A549 (cell line): ENCODE measurements around the gene SSR3. TPM values are rescaled to one million over a fixed set of nuclear protein-coding genes. Genes with fewer than 3 reads are reported as not detected.

ENCODE experiments used
- ATAC-seq, 2 experiments: fragments of 200-7000 bp in 1 of 2; fragments of >200 bp in 1 of 2; cut with Nextera tagmentation in 1 of 2; cut with Tn5 transposase in 1 of 2; 3 replicates each; pipeline versions ENCODE4 v1.8.0 to v1.9.1; 2018 to 2020; ENCODE audit warnings: mild to moderate bottlenecking in 1 of 2, moderate library complexity in 1 of 2
- CTCF ChIA-PET: fragments of 300-600 bp; sonication (Branson Sonifier 250); formaldehyde crosslinking; extraction: SDS; loops from one replicate; lab custom pipeline; 2021; ENCODE audit warnings: antibody characterized with exemption, inconsistent platforms; lab: Yijun Ruan, JAX
- POLR2A ChIA-PET: fragments of 350-600 bp; formaldehyde crosslinking; extraction: SDS; loops from one replicate; lab custom pipeline; 2021; ENCODE audit warnings: antibody characterized with exemption, inconsistent platforms; lab: Yijun Ruan, JAX
- DNase-seq, 2 experiments: peaks; one replicate each; pipeline versions ENCODE4 v3.0.0 to v3.0.0-alpha.2; 2011 to 2016; ENCODE audit warnings: low read depth in 1 of 2, low spot score in 1 of 2
- FAIRE-seq: peaks from 2 replicates; lab custom pipeline; 2011; peaks lifted over from hg19 to GRCh38; lab: Jason Lieb, UNC
- H3K27ac ChIP-seq, 2 experiments: fragments of >200 bp; sonication (Bioruptor Twin); formaldehyde crosslinking; 3 replicates each; pipeline ENCODE4 v1.5.1; 2016 to 2017
- H3K4me1 ChIP-seq: fragments of >200 bp; sonication (Bioruptor Twin); formaldehyde crosslinking; 3 replicates; pipeline ENCODE4 v1.6.1; 2016
- H3K4me2 ChIP-seq: fragments of >200 bp; sonication (Bioruptor Twin); formaldehyde crosslinking; 3 replicates; pipeline ENCODE4 v1.6.1; 2016
- H3K4me3 ChIP-seq: fragments of >200 bp; sonication (Bioruptor Twin); formaldehyde crosslinking; 3 replicates; pipeline ENCODE4 v1.5.1; 2016
- H3K9me3 ChIP-seq: fragments of >200 bp; sonication (Bioruptor Twin); formaldehyde crosslinking; 3 replicates; pipeline ENCODE4 v1.6.1; 2016
- BHLHE40 ChIP-seq: IDR thresholded peaks from 2 replicates; pipeline ENCODE4 v1.6.1; 2012; ENCODE audit warnings: low read depth, low read length, inconsistent platforms
- CHD2 ChIP-seq: fragments of 150-350 bp; IDR thresholded peaks from 2 replicates; pipeline ENCODE4 v1.6.1; 2014; ENCODE audit warnings: low read length; ENCODE audit not compliant: partially characterized antibody
- CTCF ChIP-seq: fragments of >200 bp; sonication (Bioruptor Twin); formaldehyde crosslinking; IDR thresholded peaks from 3 replicates; pipeline ENCODE4 v1.5.1; 2016
- EHMT2 ChIP-seq: fragments of 200-600 bp; sonication (generic); IDR thresholded peaks from 2 replicates; pipeline ENCODE4 v1.6.1; 2016; ENCODE audit warnings: antibody characterized with exemption, low read depth, mild to moderate bottlenecking, moderate library complexity
- ELK1 ChIP-seq: fragments of 150-350 bp; IDR thresholded peaks from 2 replicates; pipeline ENCODE4 v1.6.1; 2014; ENCODE audit warnings: low read depth, mild to moderate bottlenecking, low read length
- EP300 ChIP-seq, 2 experiments: fragments of >200 bp; sonication (Bioruptor Twin); formaldehyde crosslinking; IDR thresholded peaks; 2 replicates in 1 of 2; 3 replicates in 1 of 2; pipeline ENCODE4 v1.6.1; 2016 to 2017
- ESRRA ChIP-seq: fragments of 150-350 bp; IDR thresholded peaks from 2 replicates; pipeline ENCODE4 v1.6.1; 2014; ENCODE audit warnings: mild to moderate bottlenecking, low read length, borderline replicate concordance
- FOSB ChIP-seq: fragments of 250-450 bp; sonication (Bioruptor Pico); IDR thresholded peaks from 2 replicates; pipeline ENCODE4 v1.5.0; 2020; ENCODE audit warnings: mild to moderate bottlenecking, moderate library complexity
- GATA3 ChIP-seq: IDR thresholded peaks from 2 replicates; pipeline ENCODE4 v1.6.1; 2012; ENCODE audit warnings: borderline replicate concordance
- HES2 ChIP-seq: fragments of >200 bp; sonication (Bioruptor Twin); formaldehyde crosslinking; IDR thresholded peaks from 2 replicates; pipeline ENCODE4 v1.6.1; 2016
- HOXB5 ChIP-seq: fragments of 250-450 bp; sonication (Bioruptor Pico); IDR thresholded peaks from 2 replicates; pipeline ENCODE4 v1.5.0; 2020; ENCODE audit warnings: mild to moderate bottlenecking, moderate library complexity
- JUN ChIP-seq, 2 experiments: fragments of >200 bp; sonication (Bioruptor Twin); formaldehyde crosslinking; IDR thresholded peaks; 2 replicates in 1 of 2; 3 replicates in 1 of 2; pipeline ENCODE4 v1.6.1; 2016 to 2017
- JUNB ChIP-seq: fragments of >200 bp; sonication (Bioruptor Twin); formaldehyde crosslinking; IDR thresholded peaks from 2 replicates; pipeline ENCODE4 v1.6.1; 2016
- KDM5A ChIP-seq: fragments of 200-600 bp; sonication (generic); IDR thresholded peaks from 2 replicates; pipeline ENCODE4 v1.6.1; 2016; ENCODE audit warnings: antibody characterized with exemption, mild to moderate bottlenecking
- MAFK ChIP-seq: fragments of 450-650 bp; IDR thresholded peaks from 2 replicates; pipeline ENCODE4 v1.6.1; 2014; ENCODE audit not compliant: partially characterized antibody
- MYC ChIP-seq: IDR thresholded peaks from 2 replicates; pipeline ENCODE4 v1.6.1; 2012; ENCODE audit warnings: mild to moderate bottlenecking, inconsistent platforms, low read length, improper control_type of control experiment, borderline replicate concordance
- NPAS2 ChIP-seq: fragments of 250-450 bp; sonication (Bioruptor Pico); IDR thresholded peaks from 2 replicates; pipeline ENCODE4 v1.8.0; 2022; ENCODE audit warnings: mild to moderate bottlenecking, moderate library complexity, borderline replicate concordance
- NR3C1 ChIP-seq: fragments of >200 bp; sonication (Bioruptor Twin); formaldehyde crosslinking; IDR thresholded peaks from 3 replicates; pipeline ENCODE4 v1.6.1; 2017
- POLR2A ChIP-seq: IDR thresholded peaks from 2 replicates; pipeline ENCODE4 v1.6.1; 2012; ENCODE audit warnings: mild to moderate bottlenecking, low read length
- RARB ChIP-seq: fragments of 250-450 bp; sonication (Bioruptor Pico); IDR thresholded peaks from 2 replicates; pipeline ENCODE4 v1.8.0; 2021; ENCODE audit warnings: mild to moderate bottlenecking, moderate library complexity
- RCOR1 ChIP-seq: fragments of 150-350 bp; IDR thresholded peaks from 2 replicates; pipeline ENCODE4 v1.6.1; 2014; ENCODE audit warnings: antibody characterized with exemption, low read length, low read depth
- RFX5 ChIP-seq: fragments of 450-650 bp; IDR thresholded peaks from 2 replicates; pipeline ENCODE4 v1.7.1; 2014; ENCODE audit warnings: antibody characterized with exemption, mild to moderate bottlenecking, moderate library complexity
- SMC3 ChIP-seq: fragments of >200 bp; sonication (Bioruptor Twin); formaldehyde crosslinking; IDR thresholded peaks from 3 replicates; pipeline ENCODE4 v1.6.1; 2018; ENCODE audit warnings: inconsistent platforms
- TFCP2L1 ChIP-seq: fragments of 250-450 bp; sonication (Bioruptor Pico); IDR thresholded peaks from 2 replicates; pipeline ENCODE4 v1.5.0; 2021; ENCODE audit warnings: mild to moderate bottlenecking
- ZC3H11A ChIP-seq: fragments of 450-650 bp; IDR thresholded peaks from 2 replicates; pipeline ENCODE4 v1.6.1; 2014; ENCODE audit warnings: antibody characterized with exemption, mild to moderate bottlenecking
- ZNF302 ChIP-seq: fragments of 250-450 bp; sonication (Bioruptor Pico); IDR thresholded peaks from 2 replicates; pipeline ENCODE4 v1.9.0; 2021; ENCODE audit warnings: inconsistent platforms, mild to moderate bottlenecking, moderate library complexity
- ZSCAN20 ChIP-seq: fragments of 250-450 bp; sonication (Bioruptor Pico); IDR thresholded peaks from 2 replicates; pipeline ENCODE4 v1.8.0; 2022; ENCODE audit warnings: mild to moderate bottlenecking, moderate library complexity
- WGBS: methylation state at CpG from one replicate; pipeline ENCODE4 v1.1.6; 2017; ENCODE audit errors: missing lambda C conversion rate; 5-methylcytosine and 5-hydroxymethylcytosine counted together
- polyA plus RNA-seq, 4 experiments: library from polyadenylated mRNA; depleted of rRNA in 3 of 4; stranded (reverse); fragments of >200 nt; fragmentation: RNase III in 1 of 4; extraction: RNeasy Plus Mini Kit Qiagen cat#74134 plus additional on column Dnase treatment in 1 of 4; gene quantifications; 2 replicates in 3 of 4; 3 replicates in 1 of 4; pipeline ENCODE4 v1.2.3, GENCODE V29; 2011 to 2017

Gene SSR3
- polyA plus RNA-seq, 2 of the 4 experiments (the other 2 are of a cell fraction) = 154 to 187 TPM

GRCh38 chr3:156581954-156582353 is 27.0 kb upstream of the SSR3 start:
- Histone ChIP-seq H3K4me1 (no peaks in the 10 kb centered on the region), H3K27ac (no peak overlapping the region), H3K4me3 (no peak overlapping the region), H3K9me3 (no peaks in the 10 kb centered on the region), H3K4me2 (no peak overlapping the region)
- no peak for TF ChIP-seq JUN (IDR thresholded peaks at IDR 0.05)
- no peak for TF ChIP-seq BHLHE40
- no peak for TF ChIP-seq POLR2A
- TF ChIP-seq JUNB = no peak
- TF ChIP-seq MYC = no peak
- TF ChIP-seq GATA3 = no peak
- no peak for TF ChIP-seq EHMT2
- TF ChIP-seq ZNF302 (CRISPR knock-in tag) = no peak
- TF ChIP-seq RARB (CRISPR knock-in tag) = no peak
- ChIA-PET CTCF (no interaction called here), POLR2A (no interaction called here)
- FAIRE-seq (no peak), ATAC-seq (no peak), DNase-seq (no peak)

- TF ChIP-seq RARB (CRISPR knock-in tag) (no peak), NPAS2 (CRISPR knock-in tag) (no peak), MYC (no peak), RFX5 (no peak), MAFK (peak; percentile 29)
- ATAC-seq (no peak), FAIRE-seq (no peak), DNase-seq (no peak)
- WGBS = 84% methylated on average over 4 of the region's 4 CpGs
- H3K9me3 ChIP-seq = no peaks in the 10 kb centered on the region
- no peaks in the 10 kb centered on the region for H3K4me1 ChIP-seq
- POLR2A ChIA-PET = no interaction called here
- H3K4me2 ChIP-seq = no peak overlapping the region
- no peak overlapping the region for H3K4me3 ChIP-seq
- H3K27ac ChIP-seq = no peak overlapping the region
- CTCF ChIA-PET = interaction anchor here (0.6 kb wide), 1 partner anchor 1574 kb away, joined by 3 read pairs; no protein-coding TSS in a partner anchor
Observed at GRCh38 chr3:156581033-156581432, 26.1 kb upstream of the SSR3 start.

- TF ChIP-seq EHMT2 (no peak), TFCP2L1 (CRISPR knock-in tag) (no peak), NR3C1 (no peak), FOSB (CRISPR knock-in tag) (no peak), CTCF (no peak), SMC3 (no peak), EP300 (IDR thresholded peaks at IDR 0.05) (no peak), GATA3 (no peak), MAFK (no peak), ZSCAN20 (no peak), CHD2 (no peak), RCOR1 (no peak), HES2 (no peak), BHLHE40 (no peak), ELK1 (no peak), ESRRA (no peak), HOXB5 (CRISPR knock-in tag) (no peak), NPAS2 (CRISPR knock-in tag) (no peak), ZC3H11A (no peak), KDM5A (no peak)
- TF ChIP-seq, all 56 proteins: peak for 0
- no peak overlapping the region for H3K27ac ChIP-seq
- H3K4me3 ChIP-seq = no peak overlapping the region
- FAIRE-seq = no peak
- no peak for DNase-seq
- POLR2A ChIA-PET = no interaction called here
- WGBS = 42% methylated on average over 2 of the region's 2 CpGs
- H3K9me3 ChIP-seq = no peaks in the 10 kb centered on the region
- H3K4me1 ChIP-seq = no peaks in the 10 kb centered on the region
- no peak for ATAC-seq
- CTCF ChIA-PET = interaction anchor here (0.6 kb wide), 1 partner anchor 288 kb away, joined by 3 read pairs; no protein-coding TSS in a partner anchor
- no peak overlapping the region for H3K4me2 ChIP-seq
Observed at GRCh38 chr3:156579427-156579851, 24.5 kb upstream of the SSR3 start.
